Mesothelial cell of epicardium (in vitro differentiated cells): ENCODE results near the gene ZMAT5. TPM values are rescaled to one million over a fixed set of nuclear protein-coding genes. Genes with fewer than 3 reads are reported as not detected.

Source experiments
- DNase-seq, 2 experiments: peaks; one replicate each; pipeline ENCODE4 v3.0.0; 2021; ENCODE audit warnings: low spot score in 2 of 2; ENCODE audit not compliant: unreplicated experiment in 2 of 2
- H3K27ac Mint-ChIP-seq: 2 replicates; pipeline ENCODE4 v1.8.0; 2021; ENCODE audit warnings: mixed read lengths
- H3K27me3 Mint-ChIP-seq: 2 replicates; pipeline ENCODE4 v1.8.0; 2021; ENCODE audit warnings: low read depth, mixed read lengths
- H3K36me3 Mint-ChIP-seq: 2 replicates; pipeline ENCODE4 v1.8.0; 2021; ENCODE audit warnings: mixed read lengths
- H3K4me1 Mint-ChIP-seq: 2 replicates; pipeline ENCODE4 v1.8.0; 2021; ENCODE audit warnings: mixed read lengths
- H3K4me3 Mint-ChIP-seq: 2 replicates; pipeline ENCODE4 v1.8.0; 2021; ENCODE audit warnings: mild to moderate bottlenecking, moderate library complexity, mixed read lengths
- H3K9me3 Mint-ChIP-seq: 2 replicates; pipeline ENCODE4 v1.8.0; 2021; ENCODE audit warnings: mixed read lengths
- total RNA-seq: library from RNA; stranded (reverse); gene quantifications from 3 replicates; pipeline ENCODE4 v1.2.1, GENCODE V29; 2021
- TF ChIP-seq, protein P1 (sequence below): fragments of 200-600 bp; sonication (generic); IDR thresholded peaks from one replicate; pipeline ENCODE4 v1.5.0; 2021; ENCODE audit warnings: antibody characterized with exemption; ENCODE audit not compliant: unreplicated experiment

Gene ZMAT5
- total RNA-seq, 1 donor from 2014 or later = 17.1 TPM

DNA sequence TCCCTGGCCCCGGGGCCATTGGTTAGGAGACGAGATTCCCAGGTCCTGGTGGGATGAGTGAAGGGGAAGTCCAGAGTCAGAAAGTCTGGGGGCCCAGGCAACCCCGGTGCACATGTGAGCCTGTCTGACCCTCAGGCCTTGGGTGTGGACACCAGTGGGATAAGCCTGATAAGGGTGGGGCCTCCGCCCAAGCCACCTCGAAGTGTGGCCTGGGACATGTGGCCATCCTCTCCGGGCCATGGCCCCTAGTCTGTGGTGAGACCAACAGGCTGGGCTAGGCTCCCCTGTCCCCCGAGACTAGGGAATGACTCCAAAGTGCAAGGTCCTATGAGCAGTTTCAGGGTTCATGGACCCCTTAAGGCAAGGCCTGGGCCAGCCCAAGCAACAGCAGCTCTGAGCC is 40.7 kb downstream of the ZMAT5 start:
- H3K4me1 Mint-ChIP-seq = peaks cover 2% of the 10 kb centered on the region
- no peaks in the 10 kb centered on the region for H3K9me3 Mint-ChIP-seq
- H3K4me3 Mint-ChIP-seq = no peak overlapping the region
- H3K36me3 Mint-ChIP-seq = peaks cover 3% of the 10 kb centered on the region
- TF ChIP-seq, protein P1, sequence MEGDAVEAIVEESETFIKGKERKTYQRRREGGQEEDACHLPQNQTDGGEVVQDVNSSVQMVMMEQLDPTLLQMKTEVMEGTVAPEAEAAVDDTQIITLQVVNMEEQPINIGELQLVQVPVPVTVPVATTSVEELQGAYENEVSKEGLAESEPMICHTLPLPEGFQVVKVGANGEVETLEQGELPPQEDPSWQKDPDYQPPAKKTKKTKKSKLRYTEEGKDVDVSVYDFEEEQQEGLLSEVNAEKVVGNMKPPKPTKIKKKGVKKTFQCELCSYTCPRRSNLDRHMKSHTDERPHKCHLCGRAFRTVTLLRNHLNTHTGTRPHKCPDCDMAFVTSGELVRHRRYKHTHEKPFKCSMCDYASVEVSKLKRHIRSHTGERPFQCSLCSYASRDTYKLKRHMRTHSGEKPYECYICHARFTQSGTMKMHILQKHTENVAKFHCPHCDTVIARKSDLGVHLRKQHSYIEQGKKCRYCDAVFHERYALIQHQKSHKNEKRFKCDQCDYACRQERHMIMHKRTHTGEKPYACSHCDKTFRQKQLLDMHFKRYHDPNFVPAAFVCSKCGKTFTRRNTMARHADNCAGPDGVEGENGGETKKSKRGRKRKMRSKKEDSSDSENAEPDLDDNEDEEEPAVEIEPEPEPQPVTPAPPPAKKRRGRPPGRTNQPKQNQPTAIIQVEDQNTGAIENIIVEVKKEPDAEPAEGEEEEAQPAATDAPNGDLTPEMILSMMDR = no peak
- peaks cover 55% of the 10 kb centered on the region for H3K27me3 Mint-ChIP-seq
- H3K27ac Mint-ChIP-seq = no peak overlapping the region
- DNase-seq = no peak

DNA sequence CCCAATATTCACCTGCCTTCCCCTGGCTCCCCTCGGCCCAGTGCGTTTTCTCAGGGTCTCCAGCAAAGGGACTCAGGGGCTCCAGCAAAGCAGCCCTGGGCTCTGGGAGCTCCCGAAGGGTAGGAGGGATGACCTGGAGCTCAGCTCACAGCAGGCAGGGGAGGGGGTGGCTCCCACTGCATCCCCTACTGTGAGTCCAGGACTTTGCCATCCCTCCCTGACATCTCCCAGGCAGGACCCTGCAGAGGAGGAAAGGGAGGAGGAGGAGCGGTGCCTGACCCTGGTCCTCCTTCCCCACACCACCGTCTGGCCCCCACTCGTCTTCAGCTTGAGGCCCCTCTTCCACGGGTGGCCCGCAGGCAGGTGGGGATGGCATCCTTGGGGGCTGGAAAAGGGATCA is 42.0 kb downstream of the ZMAT5 start:
- DNase-seq = no peak
- TF ChIP-seq, protein P1 = no peak
- peaks cover 58% of the 10 kb centered on the region for H3K27me3 Mint-ChIP-seq
- H3K4me3 Mint-ChIP-seq = no peak overlapping the region
- H3K9me3 Mint-ChIP-seq = no peaks in the 10 kb centered on the region
- peaks cover 2% of the 10 kb centered on the region for H3K4me1 Mint-ChIP-seq
- no peaks in the 10 kb centered on the region for H3K36me3 Mint-ChIP-seq
- no peak overlapping the region for H3K27ac Mint-ChIP-seq

DNA sequence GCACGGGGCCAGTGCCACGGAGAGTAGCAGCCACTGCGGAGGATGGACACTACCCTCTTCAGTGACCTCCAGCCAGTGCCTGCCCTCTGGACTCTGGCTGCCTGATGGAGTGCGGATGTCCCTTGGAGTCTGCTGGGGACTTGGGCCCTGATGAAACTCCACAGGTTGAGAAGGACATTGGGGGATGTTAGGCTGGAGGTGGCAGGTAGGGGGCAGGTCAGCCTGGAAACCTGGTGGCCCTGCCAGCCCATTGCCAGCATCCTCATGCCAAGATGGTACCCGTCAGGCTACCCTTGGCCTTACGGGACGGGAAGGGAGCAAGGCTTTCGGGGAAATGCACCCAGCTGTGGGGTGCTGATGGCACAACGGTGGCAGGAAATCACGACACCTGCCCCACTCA is 43.0 kb downstream of the ZMAT5 start:
- Mint-ChIP-seq H3K4me3 (no peak overlapping the region), H3K36me3 (no peaks in the 10 kb centered on the region), H3K27me3 (peaks cover 67% of the 10 kb centered on the region)

DNA sequence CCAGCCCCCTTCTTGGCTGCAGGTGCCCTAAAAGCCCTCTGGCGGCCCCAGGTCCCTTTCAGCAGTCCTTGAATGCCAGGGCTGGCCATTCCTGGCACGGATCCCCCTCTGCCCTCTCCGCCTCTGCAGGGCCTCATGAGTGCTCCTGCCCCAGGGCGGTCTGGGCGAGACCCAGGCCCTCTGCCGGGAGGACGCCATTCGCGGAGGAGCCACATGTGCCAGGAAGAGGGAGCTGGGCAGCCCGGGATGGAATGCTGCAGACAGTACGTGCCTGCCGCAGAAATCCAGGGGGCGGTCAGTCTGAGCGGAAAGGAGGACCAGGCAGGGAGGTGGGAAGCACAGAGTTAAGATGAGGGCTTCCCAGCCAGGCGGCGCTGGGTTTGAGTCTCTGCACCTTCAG is 44.2 kb downstream of the ZMAT5 start:
- DNase-seq = no peak

More for the DNA sequence above, 43.0 kb downstream of the ZMAT5 start:
- no peaks in the 10 kb centered on the region for H3K9me3 Mint-ChIP-seq
- no peak overlapping the region for H3K27ac Mint-ChIP-seq
- TF ChIP-seq, protein P1 = no peak
- peaks cover 2% of the 10 kb centered on the region for H3K4me1 Mint-ChIP-seq
- DNase-seq = no peak

DNA sequence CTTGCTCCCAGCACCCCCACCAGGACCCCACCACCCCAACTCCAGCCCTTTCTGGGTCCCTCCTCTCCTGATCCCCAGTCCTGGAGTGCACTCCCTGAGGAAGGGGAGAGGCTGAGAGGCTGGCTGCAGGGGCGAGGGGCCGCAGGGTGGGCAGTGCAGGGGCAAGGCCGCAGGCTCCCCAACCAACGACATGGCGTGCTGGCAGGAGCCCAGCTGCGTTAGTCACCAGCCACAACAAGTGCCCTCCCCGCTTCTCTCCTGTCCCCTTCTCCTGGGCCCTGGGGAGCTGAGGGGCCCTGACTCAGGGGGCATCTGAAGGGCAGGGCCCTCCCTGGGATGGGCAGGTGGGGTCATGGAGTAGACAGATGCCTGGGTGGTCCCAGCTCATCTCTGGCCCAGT is 44.7 kb downstream of the ZMAT5 start:
- Mint-ChIP-seq H3K4me1 (peaks cover 2% of the 10 kb centered on the region), H3K27ac (no peak overlapping the region), H3K36me3 (no peaks in the 10 kb centered on the region), H3K4me3 (no peak overlapping the region), H3K27me3 (peaks cover 83% of the 10 kb centered on the region), H3K9me3 (no peaks in the 10 kb centered on the region)
- TF ChIP-seq, protein P1 = no peak
- DNase-seq = no peak

More for the DNA sequence above, 44.2 kb downstream of the ZMAT5 start:
- Mint-ChIP-seq H3K4me3 (no peak overlapping the region), H3K27ac (no peak overlapping the region), H3K9me3 (no peaks in the 10 kb centered on the region), H3K4me1 (peaks cover 2% of the 10 kb centered on the region), H3K27me3 (peaks cover 79% of the 10 kb centered on the region), H3K36me3 (no peaks in the 10 kb centered on the region)
- TF ChIP-seq, protein P1 = no peak

DNA sequence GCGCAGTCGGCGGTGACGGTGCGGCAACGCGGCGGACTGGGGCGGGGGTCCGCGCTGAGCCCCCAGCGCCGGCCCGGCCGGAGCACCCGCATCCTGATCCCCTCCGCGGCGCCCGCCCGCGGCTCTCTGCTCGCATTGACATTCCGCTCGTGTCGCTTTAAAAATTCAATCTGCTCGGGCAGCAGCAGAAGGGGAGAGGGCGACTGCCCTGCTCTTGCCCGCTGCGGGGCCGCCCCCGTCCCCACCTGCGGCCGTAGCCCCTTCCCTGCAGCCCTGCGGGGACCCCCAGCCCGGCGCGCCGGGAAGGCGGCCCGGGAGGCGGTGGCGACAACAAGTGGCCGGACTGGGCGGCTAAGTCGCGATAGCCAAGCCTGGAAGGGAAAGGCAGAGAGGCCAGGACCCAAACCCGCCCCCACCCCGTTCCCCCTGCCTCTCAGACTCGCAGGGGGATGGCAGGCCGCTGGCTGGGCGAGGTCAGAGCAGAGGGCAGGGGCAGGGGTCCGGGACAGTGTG is 45.9 kb downstream of the ZMAT5 start:
- Mint-ChIP-seq H3K27me3 (peaks cover 87% of the 10 kb centered on the region), H3K4me1 (no peaks in the 10 kb centered on the region), H3K27ac (no peak overlapping the region), H3K4me3 (no peak overlapping the region), H3K36me3 (no peaks in the 10 kb centered on the region), H3K9me3 (no peaks in the 10 kb centered on the region)
- DNase-seq = no peak
- TF ChIP-seq, protein P1 = no peak
